ENCODE data around the gene DCST2. TPM values are rescaled to one million over a fixed set of nuclear protein-coding genes. Genes with fewer than 3 reads are reported as not detected.

Gene DCST2
- total RNA-seq, 4 donors from 2014 or later: 0.34 to 3.7 (median 2.6) TPM; not detected in 1

DNA sequence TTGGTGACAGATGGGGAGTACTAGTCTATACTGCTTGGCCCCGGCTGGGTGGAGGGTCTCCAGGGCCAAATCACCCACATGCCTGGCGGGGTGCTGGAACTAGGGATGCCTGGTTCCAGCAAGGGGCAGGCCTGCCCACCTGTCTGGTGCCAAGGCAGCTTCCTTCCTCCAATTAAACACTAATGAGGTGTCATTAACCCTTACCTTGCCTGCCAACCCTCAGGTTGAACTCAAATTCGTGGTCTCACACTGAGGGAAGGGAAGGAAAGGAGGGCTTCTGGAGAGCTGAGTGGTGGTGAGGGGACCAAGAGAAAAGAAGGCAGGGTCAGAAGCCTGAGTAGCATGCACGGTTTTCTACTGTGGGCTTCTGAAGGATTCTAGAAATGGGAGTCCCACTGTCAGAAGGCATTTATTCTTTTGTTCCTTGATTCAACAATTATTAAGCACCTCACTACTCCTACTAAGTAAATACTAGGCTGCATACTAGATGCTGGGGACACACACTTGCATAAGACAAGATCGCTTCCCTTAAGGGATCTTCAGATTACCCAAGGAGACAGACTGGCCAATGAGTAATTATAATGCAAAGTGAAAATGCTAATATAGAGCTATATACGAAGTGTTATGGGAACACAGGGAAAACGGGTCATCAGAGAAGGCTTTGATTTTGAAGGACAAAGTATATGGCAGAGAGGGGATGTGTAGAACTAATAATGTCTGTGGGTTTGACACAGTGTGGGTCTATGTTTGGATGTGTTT is 39.1 kb upstream of the DCST2 start:
- TF ChIP-seq, protein P1, sequence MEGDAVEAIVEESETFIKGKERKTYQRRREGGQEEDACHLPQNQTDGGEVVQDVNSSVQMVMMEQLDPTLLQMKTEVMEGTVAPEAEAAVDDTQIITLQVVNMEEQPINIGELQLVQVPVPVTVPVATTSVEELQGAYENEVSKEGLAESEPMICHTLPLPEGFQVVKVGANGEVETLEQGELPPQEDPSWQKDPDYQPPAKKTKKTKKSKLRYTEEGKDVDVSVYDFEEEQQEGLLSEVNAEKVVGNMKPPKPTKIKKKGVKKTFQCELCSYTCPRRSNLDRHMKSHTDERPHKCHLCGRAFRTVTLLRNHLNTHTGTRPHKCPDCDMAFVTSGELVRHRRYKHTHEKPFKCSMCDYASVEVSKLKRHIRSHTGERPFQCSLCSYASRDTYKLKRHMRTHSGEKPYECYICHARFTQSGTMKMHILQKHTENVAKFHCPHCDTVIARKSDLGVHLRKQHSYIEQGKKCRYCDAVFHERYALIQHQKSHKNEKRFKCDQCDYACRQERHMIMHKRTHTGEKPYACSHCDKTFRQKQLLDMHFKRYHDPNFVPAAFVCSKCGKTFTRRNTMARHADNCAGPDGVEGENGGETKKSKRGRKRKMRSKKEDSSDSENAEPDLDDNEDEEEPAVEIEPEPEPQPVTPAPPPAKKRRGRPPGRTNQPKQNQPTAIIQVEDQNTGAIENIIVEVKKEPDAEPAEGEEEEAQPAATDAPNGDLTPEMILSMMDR (IDR thresholded peaks at IDR 0.05; ENCODE audit: low read depth): no peak

DNA sequence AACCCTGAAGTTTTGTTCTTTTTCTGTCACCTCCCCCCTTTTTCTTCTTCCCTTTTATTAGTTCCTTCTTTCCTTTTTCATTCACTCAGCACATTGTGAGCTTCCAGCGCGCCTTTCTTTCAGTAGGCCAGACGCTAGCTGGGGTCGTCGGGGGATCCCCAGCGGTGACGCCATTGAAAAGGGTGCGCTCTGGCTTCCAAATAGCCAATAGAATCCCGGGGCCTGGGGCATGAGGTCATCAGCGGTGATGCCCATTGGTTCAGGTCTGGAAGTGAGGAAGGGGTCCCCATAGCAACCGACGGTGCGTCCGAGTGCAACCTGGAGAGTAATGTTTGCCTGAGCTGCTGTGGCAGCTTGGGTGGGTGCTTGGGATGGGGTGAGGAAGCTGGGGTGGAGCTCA is 38.1 kb upstream of the DCST2 start:
- TF ChIP-seq, protein P1 (IDR thresholded peaks at IDR 0.05; ENCODE audit: low read depth): no peak

DNA sequence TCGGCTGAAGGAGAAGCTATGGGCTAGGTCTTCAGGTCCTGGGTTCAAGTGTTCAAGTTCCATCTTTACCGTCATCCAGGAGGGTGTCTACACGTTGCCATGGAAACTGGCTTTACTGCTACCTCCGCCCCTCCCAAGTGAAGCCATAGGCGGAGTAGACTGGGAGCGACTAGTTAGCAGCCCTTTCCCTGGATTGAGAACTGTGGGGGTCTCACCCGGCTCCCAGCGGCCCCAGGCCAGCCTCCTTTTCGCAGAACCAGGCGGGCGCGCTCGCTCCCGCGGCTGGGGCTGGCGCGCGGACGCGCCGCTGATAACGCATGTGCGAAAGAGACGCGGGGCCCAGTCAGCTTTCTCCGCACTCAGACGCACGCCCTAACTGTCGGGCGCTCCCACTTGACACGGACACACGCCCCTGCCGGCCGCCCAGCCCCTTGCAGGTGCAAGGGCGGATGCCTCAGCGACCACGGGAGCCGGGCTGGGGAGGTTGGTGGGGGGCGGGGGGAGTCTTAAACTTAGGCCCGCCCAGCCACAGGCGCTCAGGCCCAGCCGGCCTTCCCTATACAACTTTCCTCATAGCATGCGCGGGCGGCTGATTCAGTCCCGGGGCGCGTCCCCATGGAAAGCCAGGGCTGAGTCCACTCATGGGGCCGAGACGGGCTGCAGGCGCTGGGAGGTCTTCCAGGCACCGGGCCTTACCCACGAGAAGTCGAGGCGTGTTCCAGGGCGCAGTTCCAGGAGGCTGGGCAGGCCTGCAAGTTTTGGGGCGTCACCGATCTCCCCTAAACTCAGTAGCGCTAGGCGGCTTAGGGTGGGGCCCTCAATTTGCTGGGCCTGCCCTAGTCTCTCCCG is 37.4 kb upstream of the DCST2 start:
- TF ChIP-seq, protein P1 (IDR thresholded peaks at IDR 0.05; ENCODE audit: low read depth): no peak

DNA sequence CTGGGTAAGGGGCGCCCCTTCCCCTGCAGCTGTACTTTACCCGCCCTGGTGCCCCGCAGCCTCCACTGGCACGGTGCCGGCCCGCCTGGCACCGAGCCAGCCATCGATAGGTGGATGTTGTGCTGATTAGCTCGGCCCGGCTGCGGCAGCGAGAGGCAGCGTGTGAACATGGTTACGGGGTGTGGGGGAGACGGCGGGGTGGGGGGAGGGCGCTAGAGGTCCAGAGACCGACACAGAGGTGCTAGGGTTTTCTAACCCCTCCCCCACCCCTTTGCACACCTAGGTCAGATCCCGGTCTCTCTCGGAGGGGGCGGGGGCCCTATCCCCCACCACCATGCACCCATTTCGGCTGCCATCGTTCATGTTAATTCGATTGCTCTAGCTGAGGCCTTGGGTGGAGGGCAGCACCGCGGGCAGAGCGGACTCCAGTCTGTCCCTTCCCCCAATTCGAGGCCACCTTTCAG is 36.6 kb upstream of the DCST2 start:
- TF ChIP-seq, protein P1 (IDR thresholded peaks at IDR 0.05; ENCODE audit: low read depth): no peak

DNA sequence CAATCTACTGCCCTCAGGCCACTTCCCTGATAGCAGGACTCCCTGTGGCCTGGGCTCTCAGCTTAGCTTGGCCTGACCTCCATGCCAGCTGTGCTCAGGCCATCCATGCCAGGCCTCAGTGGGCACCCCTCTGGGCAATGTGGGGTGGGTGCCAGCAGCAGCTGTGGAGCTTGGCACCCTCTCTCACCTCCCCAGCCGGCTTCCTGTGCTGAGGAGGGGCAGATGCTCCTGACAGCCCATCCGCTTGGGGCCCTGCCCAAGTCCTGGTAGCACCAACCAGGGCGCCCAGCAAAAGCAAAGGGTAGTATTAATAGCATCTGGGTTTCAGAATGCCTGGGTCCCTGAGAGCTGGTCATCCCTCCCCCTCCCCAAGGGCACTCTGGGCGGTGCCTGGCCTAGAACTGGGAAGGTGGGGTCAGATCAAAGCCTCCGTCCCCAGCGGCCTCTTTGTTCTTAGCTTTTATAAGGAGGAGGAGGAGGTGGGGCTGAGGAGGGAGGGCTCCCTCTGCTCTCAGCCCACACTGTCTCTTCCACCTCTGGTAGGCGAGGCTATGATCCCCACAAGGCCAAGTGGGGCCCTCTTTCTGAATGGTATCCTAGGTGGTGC is 36.1 kb upstream of the DCST2 start:
- TF ChIP-seq, protein P1 (IDR thresholded peaks at IDR 0.05; ENCODE audit: low read depth): no peak

DNA sequence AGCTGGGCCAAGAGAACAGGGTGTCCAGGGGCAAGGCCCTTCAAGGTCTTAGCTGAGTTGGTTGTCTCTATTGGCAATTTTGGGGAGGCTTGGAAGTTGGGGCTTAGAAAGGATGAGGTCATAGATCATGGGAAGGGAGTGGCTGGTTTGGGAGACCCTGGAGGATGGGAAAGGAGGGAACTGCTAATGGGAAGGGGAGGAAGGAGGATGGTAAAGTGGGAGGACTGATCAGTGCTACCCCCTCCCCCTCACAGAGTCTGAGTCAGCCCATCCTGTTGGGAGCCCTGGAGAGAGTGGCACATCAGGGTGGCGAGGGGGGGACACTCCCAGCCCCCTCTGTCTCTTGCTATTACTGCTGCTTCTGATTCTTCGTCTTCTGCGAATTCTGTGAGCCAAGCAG is 35.0 kb upstream of the DCST2 start:
- TF ChIP-seq, protein P1 (IDR thresholded peaks at IDR 0.05; ENCODE audit: low read depth): no peak

DNA sequence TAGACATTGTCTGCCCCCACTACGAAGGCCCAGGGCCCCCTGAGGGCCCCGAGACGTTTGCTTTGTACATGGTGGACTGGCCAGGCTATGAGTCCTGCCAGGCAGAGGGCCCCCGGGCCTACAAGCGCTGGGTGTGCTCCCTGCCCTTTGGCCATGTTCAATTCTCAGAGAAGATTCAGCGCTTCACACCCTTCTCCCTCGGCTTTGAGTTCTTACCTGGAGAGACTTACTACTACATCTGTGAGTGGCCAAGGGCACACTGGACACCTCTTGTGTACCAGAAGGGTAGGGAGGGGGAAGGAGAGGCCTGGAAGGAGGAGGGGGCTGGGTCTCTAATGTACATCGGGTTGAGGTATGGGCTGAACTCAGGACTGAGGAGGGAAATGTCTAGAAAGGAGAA is 33.2 kb upstream of the DCST2 start:
- TF ChIP-seq, protein P1 (IDR thresholded peaks at IDR 0.05; ENCODE audit: low read depth): no peak

All from subcutaneous adipose tissue (tissue), 4 donors.